H1 (cell line): Measurements from ENCODE around the gene OPCML. TPM values are rescaled to one million over a fixed set of nuclear protein-coding genes. Genes with fewer than 3 reads are reported as not detected.

ENCODE experiments used
- CTCF ChIA-PET: fragments of 300-600 bp; sonication (Branson Sonifier 250); formaldehyde crosslinking; loops from one replicate; lab custom pipeline; 2021; ENCODE audit not compliant: partially characterized antibody; lab: Charles Lee
- POLR2A ChIA-PET: fragments of 300-600 bp; sonication (Branson Sonifier 250); formaldehyde crosslinking; loops from one replicate; lab custom pipeline; 2021; ENCODE audit warnings: inconsistent platforms; ENCODE audit not compliant: partially characterized antibody; lab: Charles Lee
- DNase-seq, 2 experiments: peaks; one replicate each; pipeline versions ENCODE4 v3.0.0 to v3.0.0-alpha.2; 2010 to 2022; ENCODE audit warnings: low spot score in 2 of 2, low read depth in 1 of 2, mixed read lengths in 1 of 2
- FAIRE-seq: peaks from 2 replicates; lab custom pipeline; 2011; peaks lifted over from hg19 to GRCh38; lab: Jason Lieb, UNC
- H2AFZ ChIP-seq: 2 replicates; pipeline ENCODE4 v1.8.1; 2012; ENCODE audit warnings: low read length, inconsistent platforms
- H2AK5ac ChIP-seq: 2 replicates; pipeline ENCODE4 v1.6.1; 2013; ENCODE audit warnings: low read depth, low read length
- H2BK120ac ChIP-seq: replicated peaks from 2 replicates; pipeline ENCODE3; 2013; ENCODE audit warnings: low read depth, low read length, inconsistent platforms
- H2BK12ac ChIP-seq: 2 replicates; pipeline ENCODE4 v1.6.1; 2013; ENCODE audit warnings: low read depth, low read length
- H2BK15ac ChIP-seq: 2 replicates; pipeline ENCODE4 v1.6.1; 2013; ENCODE audit warnings: low read length
- H2BK20ac ChIP-seq: 2 replicates; pipeline ENCODE4 v1.6.1; 2013; ENCODE audit warnings: low read length
- H2BK5ac ChIP-seq: 2 replicates; pipeline ENCODE4 v1.6.1; 2013; ENCODE audit warnings: low read depth, low read length
- H3K14ac ChIP-seq: 2 replicates; pipeline ENCODE4 v1.6.1; 2013; ENCODE audit warnings: inconsistent platforms; ENCODE audit not compliant: insufficient read length
- H3K18ac ChIP-seq: 2 replicates; pipeline ENCODE4 v1.6.1; 2013; ENCODE audit warnings: low read length; ENCODE audit errors: extremely low read depth
- H3K23ac ChIP-seq: 2 replicates; pipeline ENCODE4 v1.6.1; 2013; ENCODE audit warnings: inconsistent platforms; ENCODE audit not compliant: insufficient read length
- H3K23me2 ChIP-seq: 2 replicates; pipeline ENCODE4 v1.6.1; 2013; ENCODE audit warnings: low read depth, low read length
- H3K27ac ChIP-seq: 2 replicates; pipeline ENCODE4 v1.6.1; 2011; ENCODE audit warnings: low read depth, low read length, inconsistent platforms
- H3K27me3 ChIP-seq, 4 experiments: replicated peaks in 1 of 4; 1 replicate in 1 of 4; 2 replicates in 3 of 4; pipeline versions ENCODE4 v1.6.1 to v1.8.1; 2011 to 2013; ENCODE audit warnings: low read length in 3 of 4, mild to moderate bottlenecking in 3 of 4, inconsistent platforms in 2 of 4, mixed read lengths in 2 of 4, moderate library complexity in 1 of 4; ENCODE audit not compliant: control insufficient read depth in 3 of 4, insufficient read depth in 3 of 4; ENCODE audit errors: extremely low read depth in 1 of 4
- H3K36me3 ChIP-seq, 4 experiments: 2 replicates each; pipeline versions ENCODE4 v1.6.1 to v1.8.1; 2011 to 2013; ENCODE audit warnings: mild to moderate bottlenecking in 4 of 4, low read length in 3 of 4, moderate library complexity in 2 of 4, control low read depth in 1 of 4, inconsistent platforms in 1 of 4; ENCODE audit not compliant: insufficient read depth in 4 of 4, control insufficient read depth in 2 of 4
- H3K4ac ChIP-seq: replicated peaks from 2 replicates; pipeline ENCODE3; 2013; ENCODE audit warnings: low read length, low read depth, mixed read lengths, inconsistent platforms; ENCODE audit not compliant: insufficient read length
- H3K4me1 ChIP-seq, 4 experiments: replicated peaks in 1 of 4; 1 replicate in 1 of 4; 2 replicates in 3 of 4; pipeline versions ENCODE4 v1.6.1 to v1.8.1; 2011 to 2013; ENCODE audit warnings: low read length in 3 of 4, inconsistent platforms in 2 of 4, mixed read lengths in 1 of 4; ENCODE audit not compliant: insufficient read depth in 4 of 4, control insufficient read depth in 3 of 4
- H3K4me2 ChIP-seq, 2 experiments: 2 replicates each; pipeline versions ENCODE4 v1.6.1 to v1.8.1; 2011 to 2013; ENCODE audit warnings: low read depth in 2 of 2, low read length in 2 of 2, control low read depth in 1 of 2, inconsistent platforms in 1 of 2, mild to moderate bottlenecking in 1 of 2; ENCODE audit not compliant: insufficient read depth in 1 of 2
- H3K4me3 ChIP-seq, 4 experiments: fragments of 200-600, 300-600 bp in 1 of 4; sonication (generic), shearing (Covaris generic), sonication (Bioruptor Twin) in 1 of 4; 2 replicates each; pipeline versions ENCODE4 v1.5.1 to v1.8.1; 2011 to 2016; ENCODE audit warnings: low read length in 4 of 4, low read depth in 3 of 4, control low read depth in 2 of 4, inconsistent platforms in 2 of 4, mild to moderate bottlenecking in 2 of 4, mixed read lengths in 1 of 4, moderate library complexity in 1 of 4; ENCODE audit not compliant: insufficient read depth in 2 of 4; ENCODE audit errors: extremely low read depth in 1 of 4
- H3K56ac ChIP-seq: replicated peaks from 2 replicates; pipeline ENCODE3; 2013; ENCODE audit warnings: low read depth, mild to moderate bottlenecking, mixed read lengths, low read length, inconsistent platforms; ENCODE audit not compliant: insufficient read length
- H3K79me1 ChIP-seq: 2 replicates; pipeline ENCODE4 v1.6.1; 2013; ENCODE audit warnings: low read depth, low read length, control low read depth
- H3K79me2 ChIP-seq, 2 experiments: 2 replicates each; pipeline versions ENCODE4 v1.6.1 to v1.8.1; 2012 to 2013; ENCODE audit warnings: low read length in 2 of 2, mild to moderate bottlenecking in 2 of 2, inconsistent platforms in 1 of 2; ENCODE audit not compliant: insufficient read depth in 2 of 2, control insufficient read depth in 1 of 2
- H3K9ac ChIP-seq, 4 experiments: replicated peaks in 1 of 4; 1 replicate in 1 of 4; 2 replicates in 3 of 4; pipeline versions ENCODE4 v1.6.1 to v1.8.1; 2011 to 2013; ENCODE audit warnings: low read depth in 3 of 4, low read length in 3 of 4, control low read depth in 2 of 4, mild to moderate bottlenecking in 2 of 4, moderate library complexity in 2 of 4, inconsistent platforms in 1 of 4; ENCODE audit errors: extremely low read depth in 1 of 4
- H3K9me3 ChIP-seq, 2 experiments: 2 replicates each; pipeline versions ENCODE4 v1.6.1 to v1.8.1; 2012 to 2013; ENCODE audit warnings: mild to moderate bottlenecking in 2 of 2, moderate library complexity in 2 of 2, control low read depth in 1 of 2, inconsistent platforms in 1 of 2, low read depth in 1 of 2, low read length in 1 of 2, mixed read lengths in 1 of 2; ENCODE audit not compliant: insufficient read depth in 2 of 2
- H4K20me1 ChIP-seq, 2 experiments: replicated peaks in 1 of 2; 2 replicates each; pipeline versions ENCODE3 to v1.8.1; 2011 to 2013; ENCODE audit warnings: inconsistent platforms in 2 of 2, low read length in 2 of 2, mild to moderate bottlenecking in 1 of 2; ENCODE audit not compliant: insufficient read depth in 2 of 2, control insufficient read depth in 1 of 2
- H4K5ac ChIP-seq: 2 replicates; pipeline ENCODE4 v1.6.1; 2013; ENCODE audit warnings: low read length, low read depth, mixed read lengths, inconsistent platforms; ENCODE audit not compliant: insufficient read length
- H4K8ac ChIP-seq: 2 replicates; pipeline ENCODE4 v1.8.0; 2013; ENCODE audit warnings: mild to moderate bottlenecking, moderate library complexity, low read length, inconsistent platforms; ENCODE audit not compliant: insufficient read depth; ENCODE audit errors: extremely low read depth
- H4K91ac ChIP-seq: replicated peaks from 2 replicates; pipeline ENCODE3; 2013; ENCODE audit warnings: low read length, mixed read lengths, inconsistent platforms; ENCODE audit not compliant: insufficient read length
- ASH2L ChIP-seq: fragments of 200-600, 300-600 bp; sonication (generic); IDR thresholded peaks from one replicate; pipeline ENCODE4 v1.7.1; 2017; ENCODE audit warnings: low read length
- RBBP5 ChIP-seq: IDR thresholded peaks from 2 replicates; pipeline ENCODE4 v1.7.1; 2012; ENCODE audit warnings: low read depth, mild to moderate bottlenecking, inconsistent platforms, low read length, moderate library complexity, borderline replicate concordance
- RXRA ChIP-seq: IDR thresholded peaks from 2 replicates; pipeline ENCODE4 v1.6.1; 2011; ENCODE audit warnings: low read depth, mild to moderate bottlenecking, low read length, moderate library complexity; ENCODE audit not compliant: insufficient read depth
- SAP30 ChIP-seq: fragments of 300-600 bp; sonication (generic); IDR thresholded peaks from 2 replicates; pipeline ENCODE4 v1.7.1; 2012; ENCODE audit warnings: low read length, moderate library complexity, mild to moderate bottlenecking, inconsistent platforms; ENCODE audit not compliant: insufficient read depth, insufficient replicate concordance
- SP1 ChIP-seq: IDR thresholded peaks from 2 replicates; pipeline ENCODE4 v1.6.1; 2011; ENCODE audit warnings: low read depth, low read length
- SP2 ChIP-seq: IDR thresholded peaks from 2 replicates; pipeline ENCODE4 v1.6.1; 2012; ENCODE audit warnings: mild to moderate bottlenecking, low read length, inconsistent platforms
- TAF7 ChIP-seq: optimal IDR thresholded peaks from 2 replicates; pipeline ENCODE3; 2011; ENCODE audit warnings: low read depth, mild to moderate bottlenecking, inconsistent platforms, low read length, moderate library complexity, borderline replicate concordance
- WGBS, 2 experiments: shearing (Covaris generic) in 1 of 2; methylation state at CpG; one replicate each; pipeline versions ENCODE4 v1.1.6 to v1.1.7; 2013 to 2015; ENCODE audit warnings: low lambda C conversion rate in 2 of 2, mixed read lengths in 2 of 2, inconsistent platforms in 1 of 2, low coverage in 1 of 2, missing lambda C conversion rate in 1 of 2; ENCODE audit not compliant: insufficient replicate concordance in 2 of 2, insufficient coverage in 1 of 2, insufficient read length in 1 of 2; ENCODE audit errors: extremely low coverage in 1 of 2, missing lambda C conversion rate in 1 of 2; 5-methylcytosine and 5-hydroxymethylcytosine counted together
- polyA plus RNA-seq, 7 experiments: library from polyadenylated mRNA; depleted of rRNA in 3 of 7; stranded (reverse) in 5 of 7; unstranded in 2 of 7; fragments of >200 nt in 5 of 7; fragments of 200-250 nt in 2 of 7; gene quantifications; 1 replicate in 5 of 7; 2 replicates in 1 of 7; 4 replicates in 1 of 7; pipeline versions ENCODE4 v1.2.1 to v1.2.3, GENCODE V29; 2011 to 2013; ENCODE audit warnings: missing spikeins in 2 of 7, mixed read lengths in 2 of 7
- total RNA-seq: library from RNA; stranded (reverse); fragmentation: NEBNext Ultra II Directional; extraction: Animal tissue kit (Norgen Biotek cat#: 25700); gene quantifications from 2 replicates; pipeline ENCODE4 v1.2.1, GENCODE V29; 2021

Gene OPCML
- total and polyA plus RNA-seq, 2 of the 8 experiments (the other 6 are each of a cell fraction or from before 2014, with no cell fraction given) = 2.3 to 3.1 TPM

DNA sequence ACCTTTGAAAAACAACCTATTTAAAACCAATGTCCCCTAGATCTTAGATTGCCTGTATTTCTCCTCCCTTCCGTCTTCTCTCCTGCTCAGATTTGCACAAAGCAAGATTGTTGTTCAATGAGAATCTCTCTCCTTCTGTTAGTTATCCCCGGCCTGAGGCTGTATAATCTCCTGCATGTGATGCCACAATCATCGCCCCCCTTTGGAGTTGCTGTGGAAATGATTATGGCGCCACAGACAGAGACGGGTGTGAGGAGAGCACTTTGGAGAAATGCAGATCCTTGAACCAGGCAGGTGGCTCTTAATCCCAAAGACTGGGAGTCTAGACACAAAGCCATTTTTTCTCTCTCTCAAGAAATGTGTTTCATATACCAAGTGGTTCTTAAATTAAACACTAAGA, 941.3 kb downstream of the OPCML start:
- FAIRE-seq (no peak), DNase-seq (no peak)
- no peaks in the 10 kb centered on the region for H3K79me2 ChIP-seq
- H3K4me2 ChIP-seq = no peak overlapping the region
- H3K27ac ChIP-seq = no peak overlapping the region
- H2BK20ac ChIP-seq = no peak overlapping the region
- 86% methylated on average over 5 of the region's 5 CpGs; no CpG with 5 or more reads in 1 of the 2 experiments for WGBS, 2 experiments
- H3K18ac ChIP-seq = no peak overlapping the region
- no peak overlapping the region for H3K4ac ChIP-seq
- no peaks in the 10 kb centered on the region for H3K9me3 ChIP-seq
- CTCF ChIA-PET = no interaction called here
- H2BK15ac ChIP-seq = no peak overlapping the region
- H4K5ac ChIP-seq = no peak overlapping the region
- H2BK12ac ChIP-seq = no peak overlapping the region
- H3K4me3 ChIP-seq = no peak overlapping the region
- H3K23ac ChIP-seq = no peak overlapping the region
- no peak overlapping the region for H3K14ac ChIP-seq
- POLR2A ChIA-PET = no interaction called here
- H3K9ac ChIP-seq = no peak overlapping the region
- H3K56ac ChIP-seq = no peak overlapping the region
- H3K23me2 ChIP-seq = no peaks in the 10 kb centered on the region
- no peak overlapping the region for H2AK5ac ChIP-seq
- no peaks in the 10 kb centered on the region for H3K27me3 ChIP-seq
- H3K4me1 ChIP-seq = no peaks in the 10 kb centered on the region; a peak in 1 of 7 replicates
- H2AFZ ChIP-seq = no peak overlapping the region
- TF ChIP-seq TAF7 (no peak), RBBP5 (no peak), SP1 (no peak), SP2 (no peak), RXRA (no peak), SAP30 (no peak), ASH2L (no peak)
- H2BK5ac ChIP-seq = no peak overlapping the region
- H2BK120ac ChIP-seq = no peak overlapping the region
- H3K79me1 ChIP-seq = no peaks in the 10 kb centered on the region
- H4K8ac ChIP-seq = no peak overlapping the region
- no peak overlapping the region for H4K91ac ChIP-seq
- no peaks in the 10 kb centered on the region for H4K20me1 ChIP-seq
- H3K36me3 ChIP-seq = no peaks in the 10 kb centered on the region
